ENCODE measurements around the gene CCDC127. TPM values are rescaled to one million over a fixed set of nuclear protein-coding genes. Genes with fewer than 3 reads are reported as not detected.
"Not testable (repeated sequence)": the region's sequence is repeated elsewhere in the genome, so short reads cannot be mapped to it uniquely, and the experiment has no call there.

Gene CCDC127
- total RNA-seq, 2 donors from 2014 or later: 6.4 to 10.5 TPM

- Mint-ChIP-seq H3K36me3 (ENCODE audit: low read depth) (peaks cover 75% of the 10 kb centered on the region), H3K4me3 (peak overlapping the region; percentile 96), H3K4me1 (peaks cover 19% of the 10 kb centered on the region), H3K27me3 (no peaks in the 10 kb centered on the region), H3K9me3 (no peaks in the 10 kb centered on the region), H3K27ac (peak overlapping the region; percentile 89)
- ATAC-seq (replicated peaks): peak; percentile 12
Measured at GRCh38 chr5:219991-220390, 2.0 kb upstream of the CCDC127 start.

- peak overlapping the region; percentile 89 for H3K27ac Mint-ChIP-seq
- H3K36me3 Mint-ChIP-seq (ENCODE audit: low read depth): peaks cover 75% of the 10 kb centered on the region
- no peaks in the 10 kb centered on the region for H3K27me3 Mint-ChIP-seq
- peak overlapping the region; percentile 96 for H3K4me3 Mint-ChIP-seq
- H3K4me1 Mint-ChIP-seq: peaks cover 22% of the 10 kb centered on the region
- H3K9me3 Mint-ChIP-seq: no peaks in the 10 kb centered on the region
- ATAC-seq (replicated peaks): peak; percentile 31
Measured at GRCh38 chr5:219460-219863, 1.5 kb upstream of the CCDC127 start.

DNA sequence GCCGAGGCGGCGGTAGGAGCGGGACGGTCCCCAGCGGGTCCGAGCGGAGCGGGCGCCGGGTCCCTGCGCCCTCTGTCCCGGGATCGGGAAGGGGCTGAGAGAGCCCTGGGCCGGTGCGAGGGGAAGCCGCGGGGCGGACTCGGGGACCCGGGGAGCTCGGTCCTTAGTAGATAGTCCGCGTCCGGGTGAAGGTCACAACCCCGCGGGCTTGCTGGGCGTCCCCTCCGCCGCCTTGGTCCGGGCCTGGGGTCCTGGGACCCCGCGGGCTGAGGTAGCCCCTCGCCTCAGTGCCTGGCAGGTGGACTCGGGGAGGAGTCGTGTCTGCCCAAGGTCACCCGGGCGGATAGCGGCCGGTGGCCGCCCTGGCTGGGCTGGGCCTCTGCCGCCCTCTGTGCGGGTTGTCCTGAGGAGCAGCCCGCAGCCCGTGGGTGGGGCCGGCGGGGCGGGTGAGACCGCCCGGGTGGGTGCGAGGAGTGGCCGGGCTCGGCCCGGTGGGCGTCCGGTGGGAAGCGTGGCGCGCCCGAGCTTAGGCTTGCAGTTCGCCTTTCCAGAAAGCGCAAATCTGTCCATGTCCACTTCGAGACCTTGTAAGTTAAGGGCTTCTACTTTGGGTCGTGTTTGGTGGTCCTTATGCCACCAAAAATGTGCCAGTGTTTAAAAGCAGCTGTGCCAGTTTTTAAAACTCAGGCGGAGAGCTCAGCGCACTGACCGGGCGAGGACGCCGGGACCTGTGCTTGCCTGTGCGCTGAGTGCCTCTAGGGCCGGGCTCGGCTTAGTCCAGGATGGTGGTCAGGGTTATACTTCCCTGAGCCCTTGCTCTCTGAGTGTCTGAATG, 721 bp upstream of the CCDC127 start:
- Mint-ChIP-seq H3K9me3 (no peaks in the 10 kb centered on the region), H3K4me3 (peak overlapping the region; percentile 96), H3K27me3 (no peaks in the 10 kb centered on the region), H3K36me3 (ENCODE audit: low read depth) (peaks cover 75% of the 10 kb centered on the region), H3K27ac (peak overlapping the region; percentile 89), H3K4me1 (peaks cover 30% of the 10 kb centered on the region)
- ATAC-seq (replicated peaks): peak; percentile 29

DNA sequence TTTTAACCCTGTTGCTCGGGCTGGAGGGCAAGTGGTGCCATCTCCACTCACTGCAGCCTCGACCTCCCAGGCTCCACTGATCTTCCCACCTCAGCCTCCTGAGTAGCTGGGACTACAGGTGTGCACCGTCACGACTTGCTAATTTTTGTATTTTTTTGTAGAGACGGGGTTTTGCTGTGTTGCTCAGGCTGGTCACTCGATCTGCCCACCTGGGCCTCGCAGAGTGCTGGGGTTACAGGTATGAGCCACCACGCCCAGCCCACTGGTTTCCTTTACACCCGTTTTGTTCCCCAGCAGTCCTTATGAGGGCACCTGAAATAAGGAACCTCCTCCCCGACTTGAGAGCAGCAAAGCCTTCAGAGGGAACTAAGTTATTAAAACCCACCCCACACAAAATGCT, 1.9 kb downstream of the CCDC127 start:
- H3K27ac Mint-ChIP-seq; H3K27me3 Mint-ChIP-seq; H3K9me3 Mint-ChIP-seq; ATAC-seq (replicated peaks): not testable (repeated sequence)
- Mint-ChIP-seq H3K4me3 (peak overlapping the region; percentile 62), H3K36me3 (ENCODE audit: low read depth) (peaks cover 58% of the 10 kb centered on the region), H3K4me1 (peaks cover 18% of the 10 kb centered on the region)

DNA sequence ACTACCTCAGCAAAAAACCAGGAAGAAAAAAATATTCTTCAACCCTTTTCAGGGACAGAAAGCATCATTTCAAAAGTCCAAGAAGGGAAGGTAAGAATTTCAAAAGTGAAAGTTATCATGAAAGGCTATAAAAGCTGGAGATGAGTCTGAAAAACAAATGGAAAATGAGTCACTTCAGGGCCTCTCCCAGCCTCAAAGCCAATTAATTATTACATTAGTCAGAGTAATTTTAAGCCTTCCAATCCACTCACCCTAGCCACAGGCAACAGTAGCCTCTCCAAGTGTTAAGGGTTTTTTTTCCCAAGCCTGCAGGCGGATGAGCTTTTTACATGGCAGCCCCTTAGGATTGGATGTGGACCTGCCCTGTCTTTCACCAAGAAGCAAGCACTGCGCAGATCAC, 2.7 kb downstream of the CCDC127 start:
- H3K27me3 Mint-ChIP-seq, H3K9me3 Mint-ChIP-seq: not testable (repeated sequence)
- H3K4me1 Mint-ChIP-seq: peaks cover 21% of the 10 kb centered on the region
- H3K36me3 Mint-ChIP-seq (ENCODE audit: low read depth): peaks cover 51% of the 10 kb centered on the region
- peak overlapping the region; percentile 62 for H3K4me3 Mint-ChIP-seq
- H3K27ac Mint-ChIP-seq: peak overlapping the region; percentile 80
- ATAC-seq (replicated peaks): peak; percentile 43

- H3K4me1 Mint-ChIP-seq: peaks cover 29% of the 10 kb centered on the region
- no peaks in the 10 kb centered on the region for H3K9me3 Mint-ChIP-seq
- H3K27ac Mint-ChIP-seq: peak overlapping the region; percentile 29
- peak; percentile 20 for ATAC-seq (replicated peaks)
- no peaks in the 10 kb centered on the region for H3K27me3 Mint-ChIP-seq
- H3K4me3 Mint-ChIP-seq: peak overlapping the region; percentile 62
- H3K36me3 Mint-ChIP-seq (ENCODE audit: low read depth): peaks cover 39% of the 10 kb centered on the region
Measured at GRCh38 chr5:213803-214395, 4.1 kb downstream of the CCDC127 start.

DNA sequence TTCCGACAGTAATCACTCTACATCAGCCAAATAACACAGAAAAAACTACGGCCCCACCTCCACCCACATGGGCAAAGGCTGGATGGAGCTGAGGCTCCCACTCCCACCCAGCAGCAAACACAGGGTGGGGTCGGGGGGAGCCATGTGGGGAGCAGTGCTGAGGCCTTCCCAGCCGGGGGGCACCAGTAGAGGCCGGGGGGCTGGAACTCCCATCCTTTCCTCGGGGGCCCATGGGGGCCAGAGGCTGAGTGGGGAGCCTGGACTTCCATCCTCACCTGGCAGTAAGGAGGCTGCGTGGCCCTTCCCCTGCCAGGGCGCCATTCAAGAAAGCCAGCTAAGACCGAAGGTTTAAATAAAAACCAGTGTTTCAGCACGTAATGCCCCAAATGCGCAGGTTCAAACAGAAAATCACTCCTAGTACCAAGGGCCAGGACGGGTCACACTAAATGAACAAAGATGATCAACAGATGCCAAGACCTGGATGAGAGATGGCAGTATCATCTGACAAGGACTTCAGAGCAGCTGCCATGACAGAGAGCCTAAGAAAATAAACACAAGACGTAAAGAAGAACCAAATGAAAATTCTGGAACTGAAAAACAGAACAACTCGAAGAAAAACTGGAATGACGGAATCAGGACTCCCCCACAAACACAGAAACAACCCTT, 9.4 kb downstream of the CCDC127 start:
- Mint-ChIP-seq H3K9me3 (no peaks in the 10 kb centered on the region), H3K27ac (no peak overlapping the region), H3K4me3 (no peak overlapping the region), H3K36me3 (ENCODE audit: low read depth) (peaks cover 49% of the 10 kb centered on the region), H3K4me1 (peaks cover 17% of the 10 kb centered on the region), H3K27me3 (no peaks in the 10 kb centered on the region)
- no peak for ATAC-seq (replicated peaks)

GRCh38 chr5:207599-207998, 10.4 kb downstream of the CCDC127 start:
- no peak for ATAC-seq (replicated peaks)
- H3K4me1 Mint-ChIP-seq: peaks cover 17% of the 10 kb centered on the region
- peak overlapping the region; percentile 31 for H3K27ac Mint-ChIP-seq
- H3K27me3 Mint-ChIP-seq: no peaks in the 10 kb centered on the region
- H3K36me3 Mint-ChIP-seq (ENCODE audit: low read depth): peaks cover 53% of the 10 kb centered on the region
- H3K4me3 Mint-ChIP-seq: no peak overlapping the region
- H3K9me3 Mint-ChIP-seq: no peaks in the 10 kb centered on the region

DNA sequence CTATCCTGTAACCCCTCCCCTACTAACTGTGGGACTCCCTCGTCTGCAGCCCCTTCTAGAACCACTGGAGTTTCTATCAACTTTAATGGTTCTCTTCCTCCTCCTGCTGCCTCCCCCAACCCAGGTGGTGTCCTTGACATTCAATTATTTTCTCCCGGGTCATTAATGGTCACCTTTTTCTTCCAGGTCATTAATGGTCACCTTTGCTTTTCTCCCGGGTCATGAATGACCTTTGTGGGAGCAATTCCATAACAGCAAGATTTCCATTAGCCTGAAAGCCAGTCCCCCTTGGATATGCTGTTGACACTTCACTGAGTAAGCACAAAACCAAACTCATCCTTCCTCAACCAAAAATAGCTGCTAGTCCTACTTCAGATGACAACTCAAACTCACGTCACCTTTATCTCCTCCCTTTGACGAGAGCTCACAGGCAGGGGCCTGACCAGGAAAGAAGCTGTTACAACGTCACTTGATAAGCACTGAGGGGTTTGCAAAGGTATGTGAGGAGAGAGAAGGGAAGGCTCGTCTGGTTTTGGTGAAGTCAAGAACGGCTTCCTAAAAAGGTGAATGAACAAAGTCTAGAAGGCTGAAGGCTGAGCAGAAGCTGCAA, 10.9 kb downstream of the CCDC127 start:
- H3K9me3 Mint-ChIP-seq: no peaks in the 10 kb centered on the region
- no peak overlapping the region for H3K4me3 Mint-ChIP-seq
- H3K36me3 Mint-ChIP-seq (ENCODE audit: low read depth): peaks cover 55% of the 10 kb centered on the region
- no peak for ATAC-seq (replicated peaks)
- peaks cover 18% of the 10 kb centered on the region for H3K4me1 Mint-ChIP-seq
- H3K27me3 Mint-ChIP-seq: no peaks in the 10 kb centered on the region
- peak overlapping the region; percentile 31 for H3K27ac Mint-ChIP-seq

DNA sequence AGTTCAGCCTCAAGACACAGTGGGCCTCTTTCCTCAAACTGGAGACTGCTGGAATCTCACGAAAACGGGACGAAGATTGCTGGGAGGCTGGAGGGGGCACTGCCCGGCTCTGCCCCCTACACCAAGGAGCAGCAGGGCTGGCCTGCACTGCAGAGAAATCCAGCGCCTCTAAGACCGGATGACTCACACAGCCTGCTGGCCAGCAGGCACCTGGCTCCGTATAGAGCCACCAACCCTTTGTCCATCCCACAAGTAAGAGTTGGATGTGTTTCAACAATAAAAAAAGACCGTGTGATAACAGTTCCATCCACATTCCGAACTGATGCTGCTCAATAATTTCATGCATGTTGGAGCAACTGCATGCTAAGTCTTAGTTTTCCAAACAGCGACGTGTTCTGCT, 11.5 kb downstream of the CCDC127 start:
- H3K27me3 Mint-ChIP-seq: no peaks in the 10 kb centered on the region
- H3K4me3 Mint-ChIP-seq: no peak overlapping the region
- H3K36me3 Mint-ChIP-seq (ENCODE audit: low read depth): peaks cover 55% of the 10 kb centered on the region
- no peaks in the 10 kb centered on the region for H3K9me3 Mint-ChIP-seq
- no peak overlapping the region for H3K27ac Mint-ChIP-seq
- peaks cover 21% of the 10 kb centered on the region for H3K4me1 Mint-ChIP-seq
- no peak for ATAC-seq (replicated peaks)

DNA sequence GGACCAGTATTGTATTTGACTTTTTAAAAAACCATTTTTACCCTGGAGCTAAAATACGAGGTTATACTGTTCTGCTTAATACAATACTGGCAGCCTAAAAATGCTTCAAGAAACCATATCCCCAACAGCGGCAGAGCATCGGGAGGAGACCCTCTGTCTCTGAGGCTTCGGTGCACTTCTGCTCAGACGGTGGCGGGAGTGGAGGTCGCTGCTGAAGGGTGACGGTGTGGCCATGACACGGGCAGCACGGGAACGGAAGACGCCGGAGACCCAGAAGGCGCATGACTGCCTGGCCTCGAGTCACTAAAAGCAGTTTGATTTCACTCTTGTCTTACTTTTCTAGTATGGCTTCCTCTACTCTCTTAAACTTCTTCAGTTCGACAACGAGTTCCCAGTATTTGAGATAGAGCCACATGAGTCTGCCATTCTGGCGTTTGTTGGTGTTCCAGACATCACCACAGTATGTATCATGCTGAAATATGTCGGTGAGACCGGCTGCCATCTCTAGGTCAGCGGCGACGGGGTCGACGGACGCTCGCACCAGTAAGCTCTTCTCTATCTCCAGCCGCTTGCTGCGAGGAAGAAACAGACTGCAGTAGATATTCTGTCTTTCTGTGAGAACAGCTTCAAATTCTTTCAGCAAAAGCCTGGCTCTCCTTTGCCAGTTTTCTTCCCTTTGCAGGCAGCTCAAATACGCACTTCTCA, 12.8 kb downstream of the CCDC127 start:
- H3K36me3 Mint-ChIP-seq (ENCODE audit: low read depth): peaks cover 55% of the 10 kb centered on the region
- no peak for ATAC-seq (replicated peaks)
- H3K9me3 Mint-ChIP-seq: no peaks in the 10 kb centered on the region
- H3K4me3 Mint-ChIP-seq: no peak overlapping the region
- H3K27ac Mint-ChIP-seq: no peak overlapping the region
- H3K27me3 Mint-ChIP-seq: no peaks in the 10 kb centered on the region
- peaks cover 17% of the 10 kb centered on the region for H3K4me1 Mint-ChIP-seq

DNA sequence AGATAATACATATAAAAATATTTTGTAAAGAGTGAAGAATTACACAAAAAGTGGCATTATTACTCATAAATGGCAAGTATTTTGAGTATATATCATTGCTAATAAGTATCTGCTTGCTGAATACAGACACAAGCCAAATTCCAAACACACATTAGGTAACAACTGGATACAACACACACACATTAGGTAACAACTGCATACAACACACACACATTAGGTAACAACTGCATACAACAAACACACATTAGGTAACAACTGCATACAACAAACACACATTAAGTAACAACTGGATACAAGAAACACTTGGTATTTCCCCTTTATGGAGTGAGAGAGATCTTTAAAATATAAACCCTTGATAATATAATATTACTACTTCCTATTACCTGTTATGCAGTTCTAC, 13.5 kb downstream of the CCDC127 start:
- no peaks in the 10 kb centered on the region for H3K27me3 Mint-ChIP-seq
- ATAC-seq (replicated peaks): no peak

DNA sequence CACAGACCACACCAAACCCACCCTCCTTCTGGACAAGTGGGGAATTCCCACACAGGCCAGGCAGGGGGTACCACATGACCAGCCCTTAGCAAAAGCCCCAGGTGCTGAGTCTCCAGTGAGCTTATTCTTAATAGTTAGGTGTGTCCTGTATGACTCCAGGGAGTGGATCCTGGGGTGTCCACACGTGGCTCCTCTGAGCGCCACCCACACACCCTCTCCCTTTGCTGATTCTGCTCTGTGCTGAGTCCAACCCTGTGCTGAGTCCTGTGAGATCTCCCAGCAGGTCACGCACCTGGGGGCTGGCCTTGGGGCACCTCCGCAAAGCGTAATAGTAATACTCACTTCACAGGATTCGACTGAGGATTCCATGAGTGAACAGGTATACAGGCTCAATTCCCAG, 14.0 kb downstream of the CCDC127 start:
- ATAC-seq (replicated peaks): no peak
- Mint-ChIP-seq H3K36me3 (ENCODE audit: low read depth) (peaks cover 55% of the 10 kb centered on the region), H3K4me1 (peaks cover 10% of the 10 kb centered on the region), H3K9me3 (no peaks in the 10 kb centered on the region), H3K27ac (no peak overlapping the region), H3K4me3 (no peak overlapping the region), H3K27me3 (no peaks in the 10 kb centered on the region)

More for the DNA sequence above, 13.5 kb downstream of the CCDC127 start:
- Mint-ChIP-seq H3K4me3 (no peak overlapping the region), H3K4me1 (peaks cover 11% of the 10 kb centered on the region), H3K9me3 (no peaks in the 10 kb centered on the region), H3K36me3 (ENCODE audit: low read depth) (peaks cover 55% of the 10 kb centered on the region), H3K27ac (no peak overlapping the region)
